Myocyte (in vitro differentiated cells): ENCODE results near the gene BACE1. TPM values are rescaled to one million over a fixed set of nuclear protein-coding genes. Genes with fewer than 3 reads are reported as not detected.

Experiments used
- DNase-seq: peaks from one replicate; pipeline ENCODE4 v3.0.0-alpha.2; 2012; ENCODE audit warnings: low read depth
- total RNA-seq: library from RNA; depleted of rRNA; stranded (reverse); fragments of >200 nt; gene quantifications from 2 replicates; pipeline ENCODE4 v1.2.3, GENCODE V29; 2014

Gene BACE1
- total RNA-seq, 1 donor from 2014 or later = 23.5 TPM

DNA sequence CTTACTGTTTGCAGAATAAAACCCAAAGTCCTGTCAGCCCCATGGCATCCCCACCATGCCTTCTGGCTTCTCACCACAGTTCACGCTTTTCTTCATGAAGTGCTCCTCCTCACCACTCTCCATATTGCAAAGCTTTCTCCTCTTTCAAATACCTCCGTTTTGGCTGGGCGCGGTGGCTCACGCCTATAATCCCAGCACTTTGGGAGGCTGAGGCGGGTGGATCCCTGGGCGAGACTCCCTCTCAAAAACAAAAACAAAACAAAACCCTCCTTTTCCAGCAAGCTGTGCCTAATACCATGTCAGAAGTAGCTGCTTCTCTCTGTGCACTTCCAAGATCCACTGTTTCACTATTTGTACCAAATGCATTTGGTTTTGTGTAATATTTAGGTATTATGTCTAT lies 6.7 kb downstream of the BACE1 start:
- no peak for DNase-seq

DNA sequence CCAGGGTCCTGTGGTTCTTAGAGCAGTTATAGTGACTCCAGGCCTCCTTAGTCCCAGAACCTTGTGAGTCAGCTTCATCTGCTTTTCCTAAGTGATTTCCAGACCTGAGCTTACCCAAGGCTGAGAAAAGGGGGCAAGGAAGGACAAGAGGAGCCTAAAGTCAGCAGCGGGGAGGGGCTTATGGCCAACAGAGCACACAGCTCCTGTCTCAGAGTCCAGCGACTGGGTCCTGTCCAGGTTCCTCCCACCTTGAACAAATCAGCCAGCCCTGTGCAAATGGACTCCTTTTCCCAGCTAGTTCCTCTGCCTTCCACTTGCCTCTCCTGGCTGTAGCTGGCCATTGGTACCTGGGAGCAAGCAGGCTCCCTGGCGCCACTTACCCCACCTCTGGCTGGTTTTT lies 10.9 kb downstream of the BACE1 start:
- no peak for DNase-seq

DNA sequence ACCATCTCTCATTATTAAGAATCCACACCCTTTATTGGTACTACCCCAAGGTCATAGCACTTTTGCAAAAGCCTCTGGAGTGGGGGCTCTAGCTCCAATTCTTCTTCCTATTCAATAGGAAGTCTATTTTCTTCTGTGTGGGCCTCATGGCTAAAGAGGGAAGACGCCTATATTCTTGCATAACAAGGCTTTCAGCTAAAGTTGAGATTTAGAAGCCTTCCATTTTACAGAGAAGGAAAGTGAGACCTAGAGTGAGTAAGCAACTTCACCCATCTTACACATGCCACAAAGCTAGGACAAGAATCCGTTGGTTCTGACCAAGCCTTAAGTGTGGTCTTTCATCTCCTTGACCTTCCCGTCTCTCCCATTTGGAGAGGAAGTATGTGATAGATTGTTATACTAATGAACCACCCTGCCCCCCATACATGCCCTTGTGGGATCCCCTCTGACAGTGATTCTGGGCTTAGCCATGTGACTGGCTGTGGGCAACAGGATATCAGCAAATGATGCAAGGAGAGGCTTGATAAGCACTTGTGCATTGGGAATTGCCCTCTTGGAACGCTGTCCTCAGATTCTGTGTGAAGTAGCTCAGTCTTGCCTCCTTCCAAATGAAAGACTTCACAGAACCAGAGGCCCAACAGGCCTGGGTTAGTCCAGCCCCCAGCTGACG lies 12.3 kb downstream of the BACE1 start:
- DNase-seq = no peak

DNA sequence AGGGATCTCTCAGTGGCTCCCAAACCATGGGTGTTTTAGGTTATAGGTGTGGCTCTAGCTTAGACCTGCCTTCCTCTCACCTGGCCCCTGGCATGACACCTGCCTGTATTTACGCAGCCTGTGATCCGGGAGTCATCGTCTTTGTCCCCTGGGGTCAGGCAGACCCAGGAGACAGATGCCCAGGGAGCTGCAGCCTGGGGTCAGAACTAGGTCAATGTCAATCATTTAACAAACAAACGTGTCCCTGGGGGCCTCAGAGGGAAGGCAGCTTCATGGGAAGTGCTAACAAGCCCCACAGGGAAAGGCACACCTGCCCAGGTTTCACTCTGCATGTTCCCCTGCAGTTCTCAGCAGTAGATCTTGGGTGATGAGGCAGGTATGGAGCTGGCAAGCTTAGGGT lies 13.0 kb downstream of the BACE1 start:
- no peak for DNase-seq

DNA sequence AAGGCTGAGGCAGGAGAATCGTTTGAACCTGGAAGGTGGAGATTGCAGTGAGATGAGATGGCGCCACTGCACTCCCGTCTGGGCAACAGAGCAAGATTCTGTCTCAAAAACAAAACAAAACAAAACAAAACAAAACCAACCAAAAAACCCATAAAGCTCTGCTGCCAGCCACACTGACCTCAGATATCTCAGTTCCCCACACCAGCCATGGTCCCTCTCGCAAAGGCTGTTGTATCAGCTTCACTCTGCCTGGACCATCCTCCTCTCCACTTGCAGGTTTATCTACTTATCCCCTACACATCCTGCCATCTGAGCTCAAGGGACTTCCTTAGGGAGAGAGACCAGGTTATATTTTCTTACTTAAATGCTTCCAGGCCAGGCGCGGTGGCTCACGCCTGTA lies 13.8 kb downstream of the BACE1 start:
- DNase-seq = no peak

DNA sequence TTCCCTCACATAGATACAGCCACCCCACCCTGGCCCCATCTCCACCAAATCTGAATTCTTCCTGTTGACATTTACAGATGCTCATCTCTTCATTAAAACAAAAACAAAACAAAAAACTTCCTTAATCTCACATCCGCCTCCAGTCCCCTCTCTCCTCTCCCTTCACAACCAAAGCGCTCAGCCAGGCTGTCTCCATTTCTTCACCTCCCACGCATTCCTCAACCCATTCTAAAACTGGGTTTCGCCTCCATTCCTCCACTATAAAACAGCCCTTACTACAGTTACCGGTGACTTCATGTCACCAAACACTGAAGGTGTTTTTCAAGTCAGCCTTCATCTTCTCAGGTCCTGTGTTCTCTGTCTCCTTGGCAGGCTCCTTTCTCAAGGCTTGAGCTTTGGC lies 15.3 kb downstream of the BACE1 start:
- no peak for DNase-seq

DNA sequence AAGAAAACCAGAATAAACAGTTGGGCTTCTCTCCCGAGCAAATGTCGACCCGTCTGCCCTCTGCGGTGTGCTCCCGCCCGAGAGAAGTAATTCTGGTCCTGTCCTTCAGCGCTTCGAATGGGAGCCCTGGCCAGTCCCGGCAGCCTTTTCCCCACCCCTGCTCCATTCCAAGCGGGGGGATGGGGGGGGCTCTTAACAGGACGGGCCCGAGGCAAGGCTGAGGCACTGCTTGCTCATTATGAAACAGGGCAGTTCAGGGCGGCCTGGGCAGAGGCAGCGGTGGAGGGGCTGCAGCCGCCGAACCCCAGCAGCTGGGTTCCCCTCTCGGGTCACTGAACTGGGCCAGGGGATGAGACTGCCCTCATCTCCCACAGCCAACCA lies 15.8 kb downstream of the BACE1 start:
- peak; percentile 19 for DNase-seq

DNA sequence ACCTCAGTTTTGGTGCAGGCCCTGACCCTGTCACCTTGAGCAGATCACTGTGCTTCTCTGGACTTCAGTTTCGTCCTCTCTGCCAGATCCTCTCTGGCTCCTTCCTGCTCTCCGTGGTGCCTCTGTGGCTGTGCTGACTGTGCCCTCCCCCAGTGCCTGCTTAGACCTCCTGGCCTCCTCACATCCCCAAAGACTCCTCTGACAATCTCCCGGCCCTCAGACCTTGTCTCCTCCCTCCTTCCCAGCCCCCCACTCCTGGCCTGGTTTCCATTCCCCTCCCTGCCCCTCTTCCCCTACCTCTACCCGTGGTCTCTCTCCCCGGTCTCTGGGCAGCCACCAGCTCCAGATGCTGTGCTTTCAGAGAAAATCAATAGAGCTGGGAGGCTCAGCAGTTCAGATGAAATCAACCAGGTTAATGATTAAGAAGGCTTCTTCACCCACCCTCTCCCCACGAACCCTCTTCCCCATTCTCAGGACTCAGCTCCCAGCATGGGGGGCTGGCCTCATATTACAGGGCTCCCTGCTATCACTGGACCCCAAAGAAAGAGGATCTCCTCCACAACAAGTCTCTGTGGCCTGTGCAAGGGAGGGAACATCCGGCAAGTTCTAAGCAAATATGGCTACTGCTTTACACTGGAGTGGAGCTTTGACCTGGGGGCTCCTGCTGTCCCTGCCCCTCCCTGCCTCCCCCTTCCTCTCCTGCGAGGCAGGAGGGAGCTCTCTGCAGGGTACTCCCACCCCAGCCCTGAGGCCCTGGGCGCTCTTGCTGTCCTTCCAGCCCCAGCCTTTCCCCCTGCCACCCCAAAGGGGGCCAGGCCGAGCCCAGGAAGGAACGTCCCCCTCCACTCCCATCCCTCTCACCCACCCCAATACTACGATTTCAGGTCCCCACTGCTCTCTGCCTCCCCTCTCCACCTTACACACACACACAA lies 16.4 kb downstream of the BACE1 start:
- DNase-seq = no peak

DNA sequence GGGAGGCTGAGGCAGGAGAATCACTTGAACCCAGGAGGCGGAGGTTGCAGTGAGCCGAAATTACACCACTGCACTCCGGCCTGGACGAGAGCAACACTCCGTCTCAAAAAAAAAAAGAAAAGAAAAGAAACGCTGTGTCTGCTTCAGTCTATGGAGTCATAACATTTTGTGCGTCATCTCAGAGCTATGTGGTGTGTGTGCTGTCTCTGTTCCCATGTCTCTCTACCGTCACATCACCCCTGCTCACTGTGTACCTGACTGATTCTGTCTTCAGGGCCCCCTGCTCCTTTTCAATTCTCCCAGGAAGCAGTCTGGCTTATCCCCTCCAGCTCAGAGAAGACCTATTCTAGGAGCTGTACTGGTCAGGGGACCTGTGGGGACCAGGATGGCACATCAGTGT lies 17.9 kb downstream of the BACE1 start:
- no peak for DNase-seq

DNA sequence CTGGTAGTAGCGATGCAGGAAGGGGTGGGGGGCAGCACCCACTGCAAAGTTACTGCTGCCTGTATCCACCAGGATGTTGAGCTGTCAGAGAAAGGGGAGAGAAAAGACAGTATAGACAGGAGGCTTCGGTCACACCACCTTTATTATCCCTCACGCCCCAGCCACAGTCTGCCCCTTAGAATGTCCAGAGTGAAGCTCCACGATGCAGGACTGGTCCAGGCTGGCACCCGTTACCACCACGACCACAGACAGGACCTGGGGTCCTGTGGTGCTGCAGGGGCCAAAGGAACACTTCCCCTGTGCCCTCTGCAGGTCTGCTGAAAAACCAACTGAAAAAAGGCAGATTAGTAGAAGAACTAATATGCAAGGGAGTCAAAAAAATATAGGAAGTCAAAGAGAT lies 19.2 kb downstream of the BACE1 start:
- no peak for DNase-seq

DNA sequence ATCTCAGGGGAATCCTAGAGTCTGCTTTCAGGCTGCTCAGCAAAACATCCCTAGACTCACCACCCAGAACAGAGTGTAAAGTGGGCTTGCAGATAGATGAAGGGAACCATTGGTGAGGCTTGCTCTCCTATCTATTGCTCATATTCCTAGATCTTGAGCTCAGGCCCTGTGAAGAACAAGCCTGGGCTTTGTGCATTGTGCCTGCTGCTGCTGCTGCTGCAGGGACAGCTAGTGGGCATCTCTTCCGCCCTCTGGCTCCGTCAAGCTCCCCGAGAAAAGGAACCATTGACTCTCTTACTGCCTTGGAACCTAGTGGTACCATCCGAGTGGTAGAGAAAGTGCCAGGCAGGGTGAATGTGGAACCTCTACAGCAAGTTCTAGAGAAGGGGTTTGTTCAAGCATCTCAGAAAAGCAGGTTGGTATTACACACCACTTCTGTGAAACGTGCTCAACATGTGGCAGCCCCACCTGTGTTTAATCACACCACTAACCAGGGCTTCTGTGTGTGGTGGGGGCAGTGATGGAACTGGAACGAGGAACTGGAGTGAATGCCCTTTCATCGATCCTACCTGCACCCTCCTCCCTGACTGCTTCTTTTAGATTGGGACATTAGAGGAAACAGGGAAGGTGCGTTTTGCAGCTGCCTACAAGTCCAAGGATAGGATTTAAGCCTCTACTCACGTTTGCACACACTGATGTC lies 20.5 kb downstream of the BACE1 start:
- no peak for DNase-seq

DNA sequence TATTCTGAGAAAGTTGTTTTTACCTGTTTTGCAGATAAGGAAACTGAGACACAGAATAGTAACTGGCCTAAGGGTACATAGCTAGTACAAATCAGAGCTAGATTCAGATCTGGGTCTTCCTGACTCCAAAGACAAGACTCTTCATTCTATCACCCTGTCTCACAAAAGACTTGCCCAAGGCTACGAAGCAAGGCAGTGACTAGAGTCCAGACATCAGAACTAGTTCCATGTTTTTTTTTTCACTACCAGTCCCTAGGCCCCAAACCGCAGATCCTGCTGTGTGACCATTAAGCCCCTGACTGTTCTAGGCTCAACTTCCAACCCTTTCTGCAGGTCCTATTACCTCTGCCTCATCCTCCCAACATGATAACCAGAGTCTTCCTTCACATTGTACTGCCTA lies 23.4 kb downstream of the BACE1 start:
- DNase-seq = no peak

DNA sequence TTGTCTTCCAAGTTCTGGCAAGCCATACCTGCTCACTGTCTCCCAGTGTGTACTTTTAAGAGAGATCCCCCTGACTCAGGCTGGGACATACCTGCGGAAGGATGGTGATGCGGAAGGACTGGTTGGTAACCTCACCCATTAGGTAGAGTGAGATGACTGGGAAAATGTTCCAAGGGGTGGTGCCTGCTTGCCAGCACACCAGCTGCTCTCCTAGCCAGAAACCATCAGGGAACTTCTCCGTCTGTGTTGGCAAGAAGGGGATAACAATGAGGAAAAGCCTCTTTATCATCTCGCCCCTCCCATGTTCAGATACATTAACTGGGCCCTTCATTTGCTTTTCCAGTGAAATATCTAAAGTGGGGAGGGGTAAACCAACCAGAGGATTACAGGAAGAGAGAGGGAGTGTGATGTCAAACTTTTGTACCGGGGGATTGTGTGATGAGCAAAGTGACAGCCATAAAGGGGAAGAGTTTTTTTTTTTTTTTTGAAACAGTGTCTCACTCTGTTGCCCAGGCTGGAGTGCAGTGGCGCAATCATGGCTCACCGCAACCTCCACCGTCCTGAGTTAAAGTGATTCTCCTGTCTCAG lies 25.2 kb downstream of the BACE1 start, which contains the start of gene BACE1-AS:
TSS of gene BACE1-AS (plus strand) at position 538 of the 588 bp plus-strand sequence.
- no peak for DNase-seq

DNA sequence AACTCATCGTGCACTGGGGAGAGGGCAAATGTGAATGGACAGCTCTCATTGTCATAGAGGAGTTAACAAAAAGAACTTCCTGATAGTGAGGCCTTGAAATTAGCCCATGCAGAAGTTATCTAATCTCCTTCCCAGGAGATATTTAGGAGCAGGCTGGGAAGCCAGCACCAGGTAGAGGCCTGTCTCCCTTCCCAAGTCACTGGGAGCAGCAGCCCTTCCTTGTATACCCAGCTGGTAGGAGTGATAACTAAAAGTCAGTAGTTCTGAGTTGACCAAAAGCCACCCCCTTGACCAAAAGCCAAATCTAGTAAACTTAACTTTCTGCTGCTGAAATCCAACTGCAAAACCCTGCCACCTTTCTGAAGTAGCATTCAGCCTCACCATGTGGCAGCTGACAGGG lies 26.3 kb downstream of the BACE1 start:
- DNase-seq = no peak

DNA sequence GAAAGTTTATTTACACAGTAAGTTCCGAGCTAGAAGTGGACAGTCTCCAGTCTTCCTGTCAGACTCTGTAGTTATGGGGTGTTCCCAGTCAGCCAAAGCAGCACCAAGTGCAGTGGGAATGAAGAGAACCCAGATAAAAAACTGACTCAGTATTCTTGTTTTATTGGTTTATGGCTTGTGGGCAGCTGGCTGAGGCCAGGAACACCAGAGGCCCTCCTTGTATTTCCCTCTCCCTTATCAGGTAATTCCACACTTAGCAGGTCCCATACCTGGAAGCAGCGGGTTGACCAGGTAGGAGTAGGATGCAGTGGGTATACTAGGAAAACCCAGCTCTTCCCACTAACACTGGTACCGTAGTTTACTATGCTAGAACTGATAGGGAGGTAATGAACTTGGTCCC lies 28.4 kb downstream of the BACE1 start:
- DNase-seq = no peak

DNA sequence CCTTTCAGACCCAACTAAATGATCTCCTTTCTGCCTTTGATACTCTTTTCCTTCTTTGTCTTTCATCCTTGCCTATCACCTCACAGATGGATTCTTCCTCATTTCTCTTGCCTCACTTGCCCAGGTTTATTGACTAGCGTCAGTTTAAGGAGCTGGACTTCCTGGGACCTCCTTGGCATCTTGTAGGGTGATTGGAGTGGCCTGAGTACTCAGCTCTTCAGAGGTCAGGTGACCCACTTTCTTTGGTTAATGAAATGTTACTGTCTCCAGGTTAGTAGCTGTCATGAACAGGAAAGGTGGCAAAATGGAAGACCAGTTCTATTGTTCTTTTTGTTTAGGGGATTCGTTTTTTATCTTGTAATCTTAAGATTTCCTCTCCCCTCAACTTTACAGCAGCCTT lies 29.5 kb downstream of the BACE1 start:
- DNase-seq = no peak

DNA sequence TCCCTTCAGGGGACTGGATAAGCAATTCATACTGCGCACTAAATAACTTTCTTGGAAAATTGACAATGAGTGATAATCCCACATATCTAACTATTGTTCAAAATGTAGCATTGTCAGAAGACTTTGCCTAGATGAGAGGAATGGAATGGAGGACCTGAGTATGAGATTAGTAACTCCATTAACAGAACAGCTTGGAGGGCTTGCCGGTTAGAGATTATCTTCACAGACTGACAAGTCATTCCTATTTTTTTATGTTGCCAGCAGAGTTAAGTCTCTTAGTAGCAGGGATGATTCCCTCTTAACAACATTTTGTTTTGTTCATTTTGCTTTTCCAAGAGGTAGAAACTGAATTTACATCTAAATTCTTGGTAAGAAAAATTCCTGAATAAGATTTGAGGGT lies 32.0 kb downstream of the BACE1 start:
- no peak for DNase-seq

DNA sequence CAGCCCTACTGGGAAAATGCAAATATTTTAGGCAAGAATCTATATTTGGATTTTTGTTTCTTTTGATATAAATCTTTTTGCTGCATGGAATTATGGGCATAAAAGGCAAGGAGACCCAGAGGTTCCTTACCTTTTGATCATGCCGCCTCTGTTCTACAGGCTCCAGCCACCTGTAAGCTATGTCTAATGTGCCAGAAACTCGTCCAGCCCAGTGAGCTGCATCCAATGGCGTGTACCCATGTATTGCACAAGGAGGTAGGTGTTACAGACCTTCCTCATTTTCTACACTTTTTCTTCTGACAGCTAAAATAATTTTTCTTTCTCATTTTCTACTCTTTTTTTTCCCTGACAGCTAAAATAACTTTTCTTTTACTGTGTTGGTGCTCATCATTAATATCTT lies 33.1 kb downstream of the BACE1 start:
- no peak for DNase-seq

DNA sequence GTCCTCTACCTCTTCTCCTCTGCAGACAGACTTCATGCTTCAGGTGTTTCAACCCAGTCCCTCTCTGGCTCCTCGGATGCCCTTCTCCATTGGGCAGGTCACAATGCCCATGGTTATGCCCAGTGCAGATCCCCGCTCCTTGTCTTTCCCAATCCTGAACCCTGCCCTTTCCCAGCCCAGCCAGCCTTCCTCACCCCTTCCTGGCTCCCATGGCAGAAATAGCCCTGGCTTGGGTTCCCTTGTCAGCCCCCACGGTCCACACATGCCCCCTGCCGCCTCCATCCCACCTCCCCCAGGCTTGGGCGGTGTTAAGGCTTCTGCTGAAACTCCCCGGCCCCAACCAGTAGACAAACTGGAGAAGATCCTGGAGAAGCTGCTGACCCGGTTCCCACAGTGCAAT lies 34.2 kb downstream of the BACE1 start:
- no peak for DNase-seq

DNA sequence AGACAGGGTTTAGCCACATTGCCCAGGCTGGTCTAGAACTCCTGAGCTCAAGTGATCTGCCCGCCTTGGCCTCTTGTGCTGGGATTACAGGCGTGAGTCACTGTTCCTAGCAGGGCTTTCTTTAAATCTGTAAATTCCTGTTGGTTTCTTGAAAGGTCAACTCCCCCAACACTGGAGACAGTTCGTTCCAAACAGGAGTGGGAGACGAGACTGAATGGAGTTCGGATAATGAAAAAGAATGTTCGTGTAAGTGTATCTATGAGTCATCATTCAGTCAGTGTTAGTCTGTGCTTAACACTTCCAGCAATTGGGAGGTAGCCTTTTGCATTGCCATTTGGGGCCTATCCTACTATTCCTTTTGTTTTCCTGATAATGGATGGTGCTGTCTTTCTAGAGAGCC lies 34.9 kb downstream of the BACE1 start:
- DNase-seq = peak; percentile 76

DNA sequence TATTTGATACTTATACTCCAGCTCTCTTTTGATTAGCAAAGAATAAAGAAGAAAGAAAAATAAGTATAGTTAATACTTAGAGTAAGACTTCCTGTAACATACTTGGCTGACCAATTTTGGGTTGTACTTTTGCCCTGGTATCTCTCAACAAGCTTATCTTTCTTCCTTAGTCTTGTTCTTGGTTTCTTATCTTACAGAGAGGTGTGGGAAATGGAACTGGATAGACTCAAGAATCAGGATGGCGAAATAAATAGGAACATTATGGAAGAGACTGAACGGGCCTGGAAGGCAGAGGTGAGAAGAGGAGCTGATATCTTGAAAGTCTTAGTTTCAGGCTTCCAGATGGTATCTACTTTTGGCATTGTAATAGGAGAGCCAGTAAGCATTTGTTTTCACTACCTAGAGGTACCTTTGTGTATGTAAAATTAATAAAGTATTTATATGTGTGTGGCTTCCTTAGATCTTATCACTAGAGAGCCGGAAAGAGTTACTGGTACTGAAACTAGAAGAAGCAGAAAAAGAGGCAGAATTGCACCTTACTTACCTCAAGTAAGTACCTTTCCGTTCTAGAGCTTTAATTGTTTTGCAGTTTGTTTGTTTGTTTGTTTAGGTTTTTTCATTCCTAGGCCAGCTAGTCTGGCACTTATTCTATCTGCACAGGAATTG lies 36.2 kb downstream of the BACE1 start:
- DNase-seq = no peak
